LoVo (cell line): ENCODE results near the gene JAZF1.

ENCODE experiments used
- DNase-seq: peaks from one replicate; pipeline ENCODE4 v3.0.0-alpha.2; 2016; ENCODE audit warnings: low spot score

Gene JAZF1

DNA sequence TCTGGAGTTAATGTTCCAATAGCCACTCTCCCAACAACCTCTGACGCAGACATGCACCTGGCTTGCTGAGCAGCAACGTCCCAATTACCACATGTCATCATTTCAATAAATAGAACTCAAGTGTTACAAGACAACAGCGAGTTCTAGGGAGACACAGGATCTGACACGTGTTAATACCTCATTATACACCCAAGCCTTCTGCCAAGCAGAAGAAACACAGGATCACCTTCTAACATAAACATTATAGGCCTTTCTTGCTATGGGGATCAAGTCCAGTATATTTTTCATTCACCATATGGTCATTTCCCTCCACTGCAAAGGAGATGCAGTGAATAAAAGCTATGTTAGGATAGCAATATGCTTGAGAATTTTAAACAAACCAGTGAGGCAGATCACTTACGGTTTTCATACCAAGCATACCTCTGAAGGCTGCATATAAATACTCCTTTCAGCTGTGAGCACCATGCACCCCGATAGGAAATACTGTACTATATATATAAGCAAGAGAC is 74.2 kb downstream of the JAZF1 start:
- DNase-seq = no peak

- DNase-seq = no peak
These were observed 75.4 kb downstream of the JAZF1 start for GRCh38 chr7:28105234-28105633.

DNA sequence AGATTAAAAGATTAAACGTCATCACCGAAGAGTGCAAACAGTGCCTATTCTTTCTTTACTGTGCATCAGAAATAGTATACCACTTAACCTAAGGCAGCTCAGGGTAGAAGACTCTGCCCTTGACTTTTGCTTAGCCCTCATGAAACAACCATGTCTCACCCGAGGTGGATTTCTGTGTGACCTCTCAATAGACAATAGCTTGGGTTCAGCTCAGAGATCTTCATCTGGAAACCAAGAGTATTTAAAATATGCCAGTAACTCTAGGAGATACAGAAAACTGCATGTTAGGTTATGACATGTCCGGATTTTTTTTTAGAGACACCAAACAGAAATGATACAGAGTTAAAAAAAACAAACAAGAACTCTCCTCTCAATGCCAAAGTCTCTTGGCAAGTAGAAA is 75.8 kb downstream of the JAZF1 start:
- no peak for DNase-seq

DNA sequence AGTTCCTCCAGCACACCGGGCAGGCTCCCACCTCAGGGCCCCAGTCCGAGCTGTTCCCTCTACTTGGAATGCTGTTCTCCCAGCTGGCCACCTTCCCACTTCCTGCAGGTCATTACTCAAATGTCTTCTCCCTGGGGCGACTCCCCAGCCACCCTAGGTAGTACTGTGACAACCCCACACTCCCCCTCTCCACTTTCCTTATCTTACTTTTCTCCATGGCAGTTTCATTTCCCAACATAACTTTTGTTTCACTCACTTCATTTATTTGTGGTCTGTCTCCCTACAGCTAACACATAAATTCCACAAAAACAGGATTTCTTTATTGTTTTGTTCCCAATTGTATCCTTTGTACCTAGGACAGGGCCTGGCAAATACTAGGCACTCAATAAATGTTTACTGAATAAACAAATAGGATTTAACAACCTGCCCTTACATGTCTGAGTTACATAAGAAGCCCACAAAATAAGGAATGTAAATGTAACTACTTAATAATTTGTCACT is 76.5 kb downstream of the JAZF1 start:
- no peak for DNase-seq

DNA sequence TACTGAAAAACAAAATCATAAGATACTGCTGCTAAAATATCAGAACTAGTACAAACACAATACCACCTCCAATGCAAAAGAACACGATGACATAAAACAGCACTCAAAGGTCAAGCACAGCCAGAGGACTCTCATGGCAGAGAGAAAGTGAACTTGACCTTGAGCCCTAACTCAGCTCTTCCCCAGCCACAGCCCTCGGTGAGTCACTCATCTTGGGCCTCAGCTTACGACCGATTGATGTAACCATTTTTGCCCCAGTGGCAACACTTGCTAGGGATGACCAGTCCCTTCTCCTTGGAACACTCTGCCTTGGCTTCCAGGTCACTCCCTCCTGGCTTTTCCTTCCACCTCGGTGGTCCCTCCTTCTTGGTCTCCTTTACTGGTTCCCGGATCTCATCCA is 77.8 kb downstream of the JAZF1 start:
- DNase-seq = peak; percentile 18

DNA sequence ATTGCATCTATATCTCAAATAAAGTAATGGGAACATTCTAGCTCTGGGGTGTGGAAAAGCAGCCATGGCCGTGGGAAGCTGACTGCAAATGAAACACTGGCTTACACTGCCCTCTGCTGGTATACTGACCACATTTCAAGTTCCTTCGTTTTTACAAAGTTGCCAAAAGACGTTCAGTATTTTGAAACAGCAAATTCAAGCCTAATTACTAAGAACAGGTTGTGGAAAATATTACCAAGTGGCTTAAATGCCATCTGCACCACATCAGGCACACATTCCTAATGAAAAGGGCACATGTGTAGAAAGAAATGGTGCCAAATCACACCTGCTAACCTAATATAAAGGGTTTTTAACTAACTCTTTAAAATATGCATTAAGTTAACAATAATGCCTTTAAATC is 83.9 kb downstream of the JAZF1 start:
- peak; percentile 73 for DNase-seq

GRCh38 chr7:28095231-28095630 is 85.4 kb downstream of the JAZF1 start:
- no peak for DNase-seq

DNA sequence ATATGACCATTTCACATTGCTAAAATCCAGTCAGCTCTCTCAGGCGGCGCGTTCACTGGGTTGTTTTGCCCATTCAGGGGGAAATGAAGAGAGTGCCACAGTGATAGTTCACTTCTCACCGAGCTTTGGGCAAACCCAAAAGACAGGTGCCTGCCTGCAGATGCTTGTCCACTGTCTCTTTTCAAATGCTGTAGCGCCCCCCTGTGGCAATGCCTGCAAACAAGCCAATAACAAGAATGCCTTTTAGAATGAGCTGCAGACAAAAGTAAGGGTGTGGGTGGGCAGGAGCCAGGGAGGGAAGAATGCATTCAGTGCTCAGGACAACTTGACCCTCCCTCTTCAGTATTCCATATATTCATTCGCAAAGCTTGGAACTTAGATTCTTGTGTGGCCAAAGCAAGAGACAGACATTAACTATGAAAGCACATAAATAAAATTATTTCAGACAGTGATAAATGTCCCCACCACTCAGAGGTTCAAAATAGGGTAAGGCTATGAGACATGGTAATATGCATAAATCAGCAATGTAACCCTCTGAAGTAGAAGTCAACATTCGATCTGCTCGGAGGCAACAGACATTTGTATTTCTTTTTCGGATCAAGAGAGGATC is 86.9 kb downstream of the JAZF1 start:
- DNase-seq = peak; percentile 28

DNA sequence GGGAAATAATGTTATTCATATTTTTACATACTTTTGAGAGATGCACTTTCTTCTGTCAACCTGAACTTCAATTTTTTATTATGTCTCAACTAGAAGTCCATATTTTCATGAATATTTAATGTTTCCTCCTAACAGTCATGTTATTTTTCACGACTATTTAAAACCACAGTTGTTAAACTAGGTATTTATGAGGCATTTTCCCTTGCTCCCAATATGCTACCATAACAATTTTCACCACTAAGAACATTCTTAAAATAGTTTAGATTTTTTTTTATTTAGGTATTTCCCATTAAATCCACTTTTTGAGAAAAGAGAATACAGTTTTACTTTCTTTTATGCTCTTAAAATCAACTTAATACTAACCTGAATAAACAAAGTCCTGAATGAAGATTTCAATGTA is 89.4 kb downstream of the JAZF1 start:
- DNase-seq = no peak

- DNase-seq = no peak
These were observed 91.5 kb downstream of the JAZF1 start for GRCh38 chr7:28088901-28089714.

DNA sequence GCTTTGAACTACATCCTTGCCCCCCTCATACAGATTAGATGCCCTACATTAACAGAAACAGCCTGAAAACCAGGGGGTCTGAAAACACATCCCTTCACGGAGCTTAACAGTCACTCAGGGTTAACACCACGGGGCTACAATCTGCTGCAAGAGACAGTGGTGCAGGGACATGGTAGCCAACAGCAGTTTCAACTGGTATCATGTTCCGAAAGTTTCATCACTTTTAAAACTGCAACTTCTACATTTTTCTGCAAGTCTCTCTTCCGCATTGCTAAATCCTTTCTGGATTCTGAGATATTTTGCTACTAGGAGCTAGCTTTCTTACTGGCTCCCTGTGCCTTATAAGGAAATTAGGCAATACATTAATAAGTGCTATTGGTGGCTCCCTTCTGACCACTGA is 92.6 kb downstream of the JAZF1 start:
- no peak for DNase-seq

DNA sequence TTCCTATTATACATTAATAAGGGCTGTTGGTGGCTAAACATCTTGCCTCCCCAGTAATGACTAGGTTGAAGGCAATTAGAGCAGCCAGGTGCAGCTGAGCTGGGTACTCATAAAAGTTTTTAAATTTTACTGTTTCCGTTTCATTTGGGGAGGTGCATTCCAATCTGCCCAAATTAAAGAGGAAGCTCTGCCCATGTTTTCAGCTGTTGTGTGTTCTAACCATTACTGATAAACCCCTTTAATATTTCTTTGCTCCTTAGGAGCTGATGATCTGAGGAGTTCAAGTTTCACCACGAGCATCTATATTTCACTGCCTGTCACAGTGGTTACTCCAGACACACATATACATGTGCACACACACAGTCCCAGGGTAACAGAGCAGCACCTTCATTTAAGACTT is 94.4 kb downstream of the JAZF1 start:
- no peak for DNase-seq

DNA sequence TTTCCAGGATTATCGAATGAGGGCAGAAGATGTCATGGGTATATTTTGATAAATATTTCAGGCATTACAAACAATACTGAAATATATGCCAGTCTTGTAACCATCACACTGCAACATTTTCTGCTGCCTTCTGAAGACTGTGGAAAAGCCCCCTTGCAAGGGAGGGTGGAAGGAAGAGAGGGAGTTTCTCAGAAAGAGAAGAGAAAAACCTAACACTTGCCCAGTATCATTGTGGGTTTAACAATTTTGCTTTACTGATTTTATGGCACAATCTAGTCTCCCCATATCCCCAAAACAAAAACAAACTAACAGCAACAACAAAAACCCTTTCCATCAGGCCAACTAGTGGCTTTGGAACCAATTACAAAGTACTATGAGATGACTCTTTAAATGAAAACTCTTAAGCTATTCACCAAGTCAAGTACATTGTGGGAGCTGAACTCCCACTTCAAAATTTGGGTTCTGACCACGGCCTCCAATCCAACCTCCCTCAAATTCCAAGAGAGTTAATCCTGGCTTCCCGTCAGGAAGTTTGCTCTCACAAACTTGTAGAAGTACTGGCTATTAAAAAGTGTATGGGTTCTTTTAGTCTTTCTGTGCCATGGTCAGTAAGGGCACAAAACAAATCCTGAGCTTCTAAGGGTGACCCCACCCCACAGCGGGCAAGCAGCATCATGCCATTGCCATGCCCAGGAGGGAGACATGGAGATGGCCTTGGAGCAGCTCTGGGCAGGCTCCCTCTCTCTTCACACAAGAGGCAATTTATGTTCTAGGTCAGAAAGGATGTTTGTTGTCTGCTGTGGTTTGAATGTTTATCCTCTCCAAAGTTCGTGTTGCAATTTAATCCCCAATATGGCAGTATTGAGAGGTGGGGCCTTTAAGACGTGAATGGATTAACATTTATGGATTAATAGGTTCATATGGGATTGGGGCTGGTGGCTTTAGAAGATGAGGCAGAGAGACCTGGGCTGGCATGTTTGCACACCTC is 96.3 kb downstream of the JAZF1 start:
- DNase-seq = no peak

- no peak for DNase-seq
These were observed 97.2 kb downstream of the JAZF1 start for GRCh38 chr7:28083164-28083997.

DNA sequence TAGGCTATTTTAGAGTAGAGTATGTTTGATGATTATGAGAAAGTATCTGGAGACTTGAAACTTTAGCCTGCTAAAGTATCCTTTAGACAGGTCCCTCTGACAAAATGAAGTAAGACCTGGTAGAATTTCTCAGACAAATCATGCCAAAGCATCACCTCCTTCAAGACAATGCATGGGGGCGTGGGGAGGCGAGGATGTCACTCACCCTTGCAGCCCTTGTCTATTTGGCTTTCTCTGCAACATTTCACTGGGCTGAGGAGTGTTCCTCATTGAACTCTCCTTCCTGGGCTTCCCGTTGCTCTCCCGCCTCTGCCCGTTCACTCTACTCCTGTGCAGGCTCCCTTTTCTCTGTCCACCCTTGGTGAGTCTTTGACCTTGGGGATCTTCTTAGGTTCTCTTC is 98.5 kb downstream of the JAZF1 start:
- DNase-seq = no peak

- no peak for DNase-seq
These were observed 99.6 kb downstream of the JAZF1 start for GRCh38 chr7:28081016-28081415.

DNA sequence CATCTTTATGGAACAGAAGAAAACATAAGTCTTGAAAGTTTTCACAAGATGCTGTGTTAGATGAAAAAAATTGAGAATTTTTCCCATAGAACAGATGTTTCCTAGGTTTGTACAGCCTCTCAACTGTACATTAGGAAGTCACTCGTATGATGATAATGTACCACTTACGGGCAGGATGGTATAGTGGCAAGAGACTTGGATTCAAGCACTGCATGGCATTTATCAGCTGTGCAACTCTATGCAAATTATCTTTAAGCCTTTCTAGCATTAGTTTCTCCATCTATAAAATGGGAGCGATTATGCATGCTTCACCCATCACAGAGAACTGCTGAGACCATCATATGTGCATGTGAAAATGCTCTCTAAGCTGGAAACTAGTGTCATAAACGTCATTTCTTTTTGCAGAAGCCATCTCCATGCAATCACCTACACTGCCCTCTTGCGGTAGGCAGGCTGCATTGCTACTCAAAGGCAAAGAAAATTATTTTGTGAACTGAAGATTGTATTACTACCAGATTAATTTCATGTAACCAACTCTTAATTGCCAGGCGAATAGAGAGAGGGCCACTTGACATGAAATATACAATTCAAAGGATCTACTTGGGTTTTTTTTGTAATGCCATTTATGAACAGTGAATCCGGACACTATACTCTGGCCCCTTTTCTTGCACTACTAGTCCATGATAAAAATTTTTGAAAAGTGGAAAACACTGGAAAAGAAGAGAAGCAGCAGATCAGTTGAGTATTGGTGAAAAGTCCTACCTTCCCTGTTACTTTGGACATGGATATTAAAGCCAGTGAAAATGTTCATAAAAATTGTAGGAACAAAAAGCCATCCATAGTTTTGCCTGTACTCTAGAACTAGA is 102.3 kb downstream of the JAZF1 start:
- peak; percentile 65 for DNase-seq

- no peak for DNase-seq
These were observed 103.0 kb downstream of the JAZF1 start for GRCh38 chr7:28077616-28078015.

- no peak for DNase-seq
These were observed 104.0 kb downstream of the JAZF1 start for GRCh38 chr7:28076423-28077200.
